HEK293 (cell line): ENCODE results near the gene PKP4.

ENCODE experiments used
- CTCF ChIA-PET: fragments of 350-600 bp; formaldehyde crosslinking; extraction: SDS; loops from one replicate; lab custom pipeline; 2021; ENCODE audit warnings: antibody characterized with exemption; lab: Yijun Ruan, JAX
- POLR2A ChIA-PET: fragments of 300-600 bp; formaldehyde crosslinking; extraction: SDS; loops from one replicate; lab custom pipeline; 2020; ENCODE audit warnings: antibody characterized with exemption, inconsistent platforms; lab: Yijun Ruan, JAX
- H3K27ac ChIP-seq: fragments of 200-500 bp; sonication (Bioruptor generic); 2 replicates; pipeline ENCODE4 v1.5.1; 2014; ENCODE audit warnings: low read depth, low read length, control low read depth, inconsistent platforms; ENCODE audit errors: extremely low read depth
- H3K36me3 ChIP-seq, 2 experiments: fragments of 200-500 bp in 1 of 2; sonication (Bioruptor generic) in 1 of 2; 1 replicate in 1 of 2; 2 replicates in 1 of 2; pipeline ENCODE4 v1.5.1; 2014 to 2017; ENCODE audit warnings: inconsistent platforms in 2 of 2, low read length in 2 of 2; ENCODE audit not compliant: control insufficient read depth in 2 of 2, insufficient read depth in 1 of 2
- H3K4me1 ChIP-seq: fragments of 200-500 bp; sonication (Bioruptor generic); 2 replicates; pipeline ENCODE4 v1.5.1; 2014; ENCODE audit warnings: mild to moderate bottlenecking, low read length, inconsistent platforms; ENCODE audit not compliant: control insufficient read depth, insufficient read depth
- H3K4me3 ChIP-seq: 2 replicates; pipeline ENCODE4 v1.5.1; 2011; ENCODE audit warnings: low read depth, mild to moderate bottlenecking, control low read depth, low read length, moderate library complexity
- H3K9me3 ChIP-seq: fragments of 200-500 bp; sonication (Bioruptor generic); 2 replicates; pipeline ENCODE4 v1.5.1; 2014; ENCODE audit warnings: low read depth, low read length, inconsistent platforms; ENCODE audit not compliant: control insufficient read depth, insufficient read depth
- BCL6B ChIP-seq: fragments of 450-650 bp; formaldehyde crosslinking; IDR thresholded peaks from 2 replicates; pipeline ENCODE4 v1.5.1; 2017; ENCODE audit warnings: missing biosample characterization, missing genetic modification characterization
- KLF9 ChIP-seq: fragments of 450-650 bp; formaldehyde crosslinking; IDR thresholded peaks from 2 replicates; pipeline ENCODE4 v1.5.1; 2016; ENCODE audit warnings: missing biosample characterization, missing genetic modification characterization, low read depth
- OSR2 ChIP-seq: fragments of 450-650 bp; formaldehyde crosslinking; IDR thresholded peaks from 2 replicates; pipeline ENCODE4 v1.5.1; 2016; ENCODE audit warnings: missing biosample characterization, missing genetic modification characterization
- REST ChIP-seq: fragments of 450-650 bp; formaldehyde crosslinking; IDR thresholded peaks from 2 replicates; pipeline ENCODE4 v1.5.1; 2016; ENCODE audit warnings: missing biosample characterization, missing genetic modification characterization
- SP3 ChIP-seq: fragments of 450-650 bp; formaldehyde crosslinking; IDR thresholded peaks from 2 replicates; pipeline ENCODE4 v1.5.1; 2016; ENCODE audit warnings: missing biosample characterization, missing genetic modification characterization
- TSHZ1 ChIP-seq: fragments of 450-650 bp; formaldehyde crosslinking; IDR thresholded peaks from 2 replicates; pipeline ENCODE4 v1.5.1; 2016; ENCODE audit warnings: missing biosample characterization, missing genetic modification characterization, borderline replicate concordance
- WT1 ChIP-seq: fragments of 450-650 bp; formaldehyde crosslinking; IDR thresholded peaks from 2 replicates; pipeline ENCODE4 v1.5.1; 2016; ENCODE audit warnings: missing biosample characterization, missing genetic modification characterization
- ZBTB44 ChIP-seq: fragments of 450-650 bp; IDR thresholded peaks from 2 replicates; pipeline ENCODE4 v1.5.1; 2018; ENCODE audit warnings: missing biosample characterization, mild to moderate bottlenecking, missing genetic modification characterization
- ZBTB7A ChIP-seq: fragments of 450-650 bp; formaldehyde crosslinking; IDR thresholded peaks from 2 replicates; pipeline ENCODE4 v1.5.1; 2016; ENCODE audit warnings: low read depth, missing biosample characterization, missing genetic modification characterization
- ZIC2 ChIP-seq: fragments of 450-650 bp; formaldehyde crosslinking; IDR thresholded peaks from 2 replicates; pipeline ENCODE4 v1.5.1; 2016; ENCODE audit warnings: missing biosample characterization, missing genetic modification characterization
- ZNF138 ChIP-seq: fragments of 450-650 bp; formaldehyde crosslinking; IDR thresholded peaks from 2 replicates; pipeline ENCODE4 v1.5.1; 2016; ENCODE audit warnings: missing biosample characterization, missing genetic modification characterization, borderline replicate concordance
- ZNF140 ChIP-seq: fragments of 450-650 bp; formaldehyde crosslinking; IDR thresholded peaks from 2 replicates; pipeline ENCODE4 v1.5.1; 2016; ENCODE audit warnings: missing biosample characterization, missing genetic modification characterization
- ZNF184 ChIP-seq: fragments of 450-650 bp; IDR thresholded peaks from 2 replicates; pipeline ENCODE4 v1.5.1; 2018; ENCODE audit warnings: missing biosample characterization, mild to moderate bottlenecking, missing genetic modification characterization
- ZNF223 ChIP-seq: fragments of 450-650 bp; formaldehyde crosslinking; IDR thresholded peaks from 2 replicates; pipeline ENCODE4 v1.5.1; 2016; ENCODE audit warnings: missing biosample characterization, missing genetic modification characterization
- ZNF341 ChIP-seq: fragments of 450-650 bp; formaldehyde crosslinking; IDR thresholded peaks from 2 replicates; pipeline ENCODE4; 2016; ENCODE audit warnings: low read depth, missing biosample characterization, missing genetic modification characterization
- ZNF473 ChIP-seq: fragments of 450-650 bp; formaldehyde crosslinking; IDR thresholded peaks from 2 replicates; pipeline ENCODE4 v1.5.1; 2017; ENCODE audit warnings: missing biosample characterization, missing genetic modification characterization
- ZNF501 ChIP-seq: fragments of 450-650 bp; formaldehyde crosslinking; IDR thresholded peaks from 2 replicates; pipeline ENCODE4 v1.5.1; 2016; ENCODE audit warnings: missing biosample characterization, missing genetic modification characterization
- ZNF549 ChIP-seq: fragments of 450-650 bp; IDR thresholded peaks from 2 replicates; pipeline ENCODE4 v1.5.1; 2018; ENCODE audit warnings: missing biosample characterization, missing genetic modification characterization, mild to moderate bottlenecking, inconsistent platforms, moderate library complexity
- ZNF664 ChIP-seq: fragments of 450-650 bp; formaldehyde crosslinking; IDR thresholded peaks from 2 replicates; pipeline ENCODE4 v1.5.1; 2016; ENCODE audit warnings: missing biosample characterization, missing genetic modification characterization
- ZNF692 ChIP-seq: fragments of 450-650 bp; formaldehyde crosslinking; IDR thresholded peaks from 2 replicates; pipeline ENCODE4 v1.5.1; 2016; ENCODE audit warnings: missing biosample characterization, missing genetic modification characterization
- ZNF76 ChIP-seq: fragments of 450-650 bp; formaldehyde crosslinking; IDR thresholded peaks from 2 replicates; pipeline ENCODE4; 2016; ENCODE audit warnings: low read depth, missing biosample characterization, missing genetic modification characterization, borderline replicate concordance
- ZNF776 ChIP-seq: fragments of 450-650 bp; formaldehyde crosslinking; IDR thresholded peaks from 2 replicates; pipeline ENCODE4 v1.5.0; 2017; ENCODE audit warnings: missing biosample characterization, missing genetic modification characterization, borderline replicate concordance
- ZNF830 ChIP-seq: fragments of 450-650 bp; IDR thresholded peaks from 2 replicates; pipeline ENCODE4 v1.5.0; 2018; ENCODE audit warnings: missing biosample characterization, missing genetic modification characterization, low read depth, mild to moderate bottlenecking, moderate library complexity
- ZNF837 ChIP-seq: fragments of 450-650 bp; formaldehyde crosslinking; IDR thresholded peaks from 2 replicates; pipeline ENCODE4 v1.5.1; 2016; ENCODE audit warnings: missing biosample characterization, missing genetic modification characterization
- ZXDB ChIP-seq: fragments of 450-650 bp; formaldehyde crosslinking; IDR thresholded peaks from 2 replicates; pipeline ENCODE4 v1.5.1; 2016; ENCODE audit warnings: missing biosample characterization, missing genetic modification characterization

Gene PKP4

GRCh38 chr2:158507141-158507540 lies 50.4 kb downstream of the PKP4 start:
- ChIA-PET CTCF (interaction anchor here (0.6 kb wide), 2 partner anchors 30 to 480 kb away, joined by 3 read pairs; no protein-coding TSS in a partner anchor), POLR2A (no interaction called here)
- TF ChIP-seq REST (tag by site-specific recombination), result no peak
- TF ChIP-seq KLF9 (tag by site-specific recombination), result no peak
- TF ChIP-seq ZNF473 (tag by site-specific recombination), result no peak
- peak; percentile 66 for TF ChIP-seq OSR2 (tag by site-specific recombination)
- TF ChIP-seq ZIC2 (tag by site-specific recombination), result no peak
- no peak for TF ChIP-seq ZNF140 (tag by site-specific recombination)
- no peak for TF ChIP-seq TSHZ1 (tag by site-specific recombination)
- TF ChIP-seq ZNF549 (tag by site-specific recombination), result no peak; the same call in 1 of the 2 replicates
- TF ChIP-seq ZNF501, result no peak
- no peak for TF ChIP-seq ZNF184 (tag by site-specific recombination)
- TF ChIP-seq BCL6B, result 0 out of 2 replicates have a peak, but pooled peaks have one; percentile 36
- no peak for TF ChIP-seq ZNF837
- TF ChIP-seq ZXDB (tag by site-specific recombination), result no peak
- TF ChIP-seq ZBTB44 (tag by site-specific recombination), result 0 out of 2 replicates have a peak, but pooled peaks have one; percentile 24
- TF ChIP-seq ZNF341, result no peak
- Histone ChIP-seq H3K27ac (no peak overlapping the region), H3K4me1 (peaks cover 5% of the 10 kb centered on the region), H3K9me3 (no peaks in the 10 kb centered on the region), H3K4me3 (no peak overlapping the region), H3K36me3 (no peaks in the 10 kb centered on the region)

GRCh38 chr2:158507679-158508078 lies 50.9 kb downstream of the PKP4 start:
- no peaks in the 10 kb centered on the region for H3K9me3 ChIP-seq
- no peaks in the 10 kb centered on the region for H3K36me3 ChIP-seq
- POLR2A ChIA-PET, result no interaction called here
- no peak overlapping the region for H3K27ac ChIP-seq
- peaks cover 5% of the 10 kb centered on the region for H3K4me1 ChIP-seq
- CTCF ChIA-PET, result interaction anchor here (0.6 kb wide), 1 partner anchor 30 kb away, joined by 3 read pairs; no protein-coding TSS in a partner anchor
- H3K4me3 ChIP-seq, result no peak overlapping the region
- TF ChIP-seq ZBTB7A (tag by site-specific recombination) (no peak), ZNF76 (tag by site-specific recombination) (no peak), ZNF830 (tag by site-specific recombination) (no peak), ZNF692 (tag by site-specific recombination) (no peak), ZNF664 (tag by site-specific recombination) (no peak), ZNF776 (no peak), ZNF223 (tag by site-specific recombination) (no peak), ZNF138 (no peak), SP3 (tag by site-specific recombination) (no peak), ZIC2 (tag by site-specific recombination) (no peak), WT1 (tag by site-specific recombination) (no peak)
